H9 (cell line): ENCODE measurements around the gene IQGAP3. TPM values are rescaled to one million over a fixed set of nuclear protein-coding genes. Genes with fewer than 3 reads are reported as not detected.

Source experiments
- DNase-seq: peaks from one replicate; pipeline ENCODE4 v3.0.0-alpha.2; 2017
- H2AFZ ChIP-seq: one replicate; pipeline ENCODE4 v1.6.1; 2013; ENCODE audit warnings: mild to moderate bottlenecking, low read length, control low read depth, moderate library complexity
- H2AK5ac ChIP-seq: 2 replicates; pipeline ENCODE4 v1.6.1; 2013; ENCODE audit warnings: low read length, control low read depth, mixed read lengths; ENCODE audit not compliant: insufficient read length
- H2BK120ac ChIP-seq: one replicate; pipeline ENCODE4 v1.6.1; 2013; ENCODE audit warnings: low read depth, mild to moderate bottlenecking, low read length, control low read depth, inconsistent platforms; ENCODE audit not compliant: poor library complexity, severe bottlenecking
- H2BK12ac ChIP-seq: 2 replicates; pipeline ENCODE4 v1.6.1; 2013; ENCODE audit warnings: low read length, control low read depth, mixed read lengths, low read depth; ENCODE audit not compliant: insufficient read length
- H2BK15ac ChIP-seq: 2 replicates; pipeline ENCODE4 v1.6.1; 2013; ENCODE audit warnings: low read depth, low read length, control low read depth
- H2BK20ac ChIP-seq: one replicate; pipeline ENCODE4 v1.6.1; 2013; ENCODE audit warnings: low read depth, mild to moderate bottlenecking, low read length, control low read depth, inconsistent platforms; ENCODE audit not compliant: poor library complexity, severe bottlenecking
- H2BK5ac ChIP-seq: 2 replicates; pipeline ENCODE4 v1.6.1; 2013; ENCODE audit warnings: low read length, control low read depth, mixed read lengths; ENCODE audit not compliant: insufficient read length
- H3K14ac ChIP-seq: 2 replicates; pipeline ENCODE4 v1.6.1; 2013; ENCODE audit warnings: low read length, control low read depth; ENCODE audit not compliant: insufficient read depth
- H3K18ac ChIP-seq: 2 replicates; pipeline ENCODE4 v1.6.1; 2013; ENCODE audit warnings: low read depth, mild to moderate bottlenecking, mixed read lengths, low read length, control low read depth; ENCODE audit not compliant: insufficient read length
- H3K23ac ChIP-seq: 2 replicates; pipeline ENCODE4 v1.6.1; 2013; ENCODE audit warnings: low read length, control low read depth, mixed read lengths, low read depth; ENCODE audit not compliant: insufficient read length
- H3K23me2 ChIP-seq: 2 replicates; pipeline ENCODE4 v1.6.1; 2013; ENCODE audit warnings: low read depth, mild to moderate bottlenecking, mixed read lengths, low read length, control low read depth; ENCODE audit not compliant: insufficient read length, poor library complexity, severe bottlenecking
- H3K27ac ChIP-seq: 2 replicates; pipeline ENCODE4 v1.5.1; 2013; ENCODE audit warnings: low read length, control low read depth, mixed read lengths, low read depth; ENCODE audit not compliant: insufficient read length
- H3K27me3 ChIP-seq: 2 replicates; pipeline ENCODE4 v1.6.1; 2013; ENCODE audit warnings: low read length, control low read depth, inconsistent platforms; ENCODE audit not compliant: insufficient read depth
- H3K4ac ChIP-seq: 2 replicates; pipeline ENCODE4 v1.6.1; 2013; ENCODE audit warnings: low read depth, mild to moderate bottlenecking, control low read depth, inconsistent platforms, low read length, moderate library complexity
- H3K4me1 ChIP-seq: 2 replicates; pipeline ENCODE4 v1.6.1; 2013; ENCODE audit warnings: low read length, control low read depth, inconsistent platforms; ENCODE audit not compliant: insufficient read depth
- H3K4me2 ChIP-seq: 2 replicates; pipeline ENCODE4 v1.6.1; 2013; ENCODE audit warnings: low read length, control low read depth, mixed read lengths; ENCODE audit not compliant: insufficient read length, insufficient read depth
- H3K56ac ChIP-seq: 2 replicates; pipeline ENCODE4 v1.6.1; 2013; ENCODE audit warnings: low read depth, mild to moderate bottlenecking, mixed read lengths, low read length, control low read depth; ENCODE audit not compliant: insufficient read length
- H3K79me1 ChIP-seq: 2 replicates; pipeline ENCODE4 v1.6.1; 2013; ENCODE audit warnings: low read depth, mild to moderate bottlenecking, moderate library complexity, low read length, control low read depth, inconsistent platforms; ENCODE audit not compliant: insufficient read depth, poor library complexity, severe bottlenecking
- H3K79me2 ChIP-seq: 2 replicates; pipeline ENCODE4 v1.6.1; 2013; ENCODE audit warnings: low read length, control low read depth, inconsistent platforms; ENCODE audit not compliant: insufficient read depth
- H3K9ac ChIP-seq: 2 replicates; pipeline ENCODE4 v1.6.1; 2013; ENCODE audit warnings: low read length, control low read depth, mixed read lengths; ENCODE audit not compliant: insufficient read length; ENCODE audit errors: extremely low read depth
- H3K9me3 ChIP-seq: one replicate; pipeline ENCODE4 v1.6.1; 2013; ENCODE audit warnings: low read depth, low read length, inconsistent platforms; ENCODE audit not compliant: control insufficient read depth
- H3T11ph ChIP-seq: one replicate; pipeline ENCODE4 v1.6.1; 2013; ENCODE audit warnings: mild to moderate bottlenecking, low read length, control low read depth, inconsistent platforms
- H4K20me1 ChIP-seq: one replicate; pipeline ENCODE4 v1.6.1; 2013; ENCODE audit not compliant: control insufficient read depth, insufficient read length, insufficient read depth
- H4K5ac ChIP-seq: 2 replicates; pipeline ENCODE4 v1.6.1; 2013; ENCODE audit warnings: low read depth, mild to moderate bottlenecking, mixed read lengths, low read length, control low read depth; ENCODE audit not compliant: insufficient read length
- H4K8ac ChIP-seq: replicated peaks from 2 replicates; pipeline ENCODE4 v1.6.1; 2013; ENCODE audit warnings: low read length, control low read depth, mixed read lengths, low read depth; ENCODE audit not compliant: insufficient read length
- H4K91ac ChIP-seq: 2 replicates; pipeline ENCODE4 v1.6.1; 2013; ENCODE audit warnings: low read depth, mild to moderate bottlenecking, moderate library complexity, mixed read lengths, low read length, control low read depth; ENCODE audit not compliant: insufficient read length
- H3K27ac Mint-ChIP-seq, 3 experiments: 2 replicates in 2 of 3; 3 replicates in 1 of 3; pipeline ENCODE4 v1.8.0; 2020 to 2021; ENCODE audit warnings: mixed read lengths in 3 of 3, mild to moderate bottlenecking in 1 of 3, moderate library complexity in 1 of 3
- H3K27me3 Mint-ChIP-seq: 2 replicates; pipeline ENCODE4 v1.8.0; 2021; ENCODE audit warnings: low read depth, mild to moderate bottlenecking, moderate library complexity, mixed read lengths
- H3K36me3 Mint-ChIP-seq, 3 experiments: 2 replicates in 2 of 3; 3 replicates in 1 of 3; pipeline ENCODE4 v1.8.0; 2020 to 2021; ENCODE audit warnings: low read depth in 3 of 3, mixed read lengths in 3 of 3; ENCODE audit not compliant: insufficient read depth in 1 of 3
- H3K4me1 Mint-ChIP-seq, 2 experiments: 2 replicates each; pipeline ENCODE4 v1.8.0; 2020; ENCODE audit warnings: mixed read lengths in 2 of 2
- H3K4me3 Mint-ChIP-seq, 2 experiments: 2 replicates in 1 of 2; 3 replicates in 1 of 2; pipeline ENCODE4 v1.8.0; 2020 to 2021; ENCODE audit warnings: mild to moderate bottlenecking in 2 of 2, mixed read lengths in 2 of 2, moderate library complexity in 1 of 2
- H3K9me3 Mint-ChIP-seq, 2 experiments: 2 replicates in 1 of 2; 3 replicates in 1 of 2; pipeline ENCODE4 v1.8.0; 2020; ENCODE audit warnings: mild to moderate bottlenecking in 2 of 2, mixed read lengths in 2 of 2, moderate library complexity in 1 of 2
- CTCF ChIP-seq: fragments of 200-600 bp; sonication (generic); conservative IDR thresholded peaks from 3 replicates; pipeline ENCODE4 v1.8.0; 2021; ENCODE audit warnings: antibody characterized with exemption, mild to moderate bottlenecking
- WGBS: extraction: QIAGEN DNeasy Blood & Tissue Kit; methylation state at CpG from one replicate; pipeline ENCODE4 v1.1.7; 2013; ENCODE audit warnings: missing lambda C conversion rate, low lambda C conversion rate, mixed read lengths; ENCODE audit not compliant: insufficient read length; ENCODE audit errors: extremely low coverage; 5-methylcytosine and 5-hydroxymethylcytosine counted together
- total RNA-seq: library from RNA; stranded (reverse); gene quantifications from 2 replicates; pipeline ENCODE4 v1.2.1, GENCODE V29; 2021

Gene IQGAP3
- total RNA-seq, 1 experiment from 2014 or later = 24.5 TPM

- Histone ChIP-seq H3K4ac (no peak overlapping the region), H2BK20ac (no peak overlapping the region), H2BK5ac (no peak overlapping the region), H2BK15ac (no peak overlapping the region), H3T11ph (no peak overlapping the region), H3K23ac (no peak overlapping the region), H4K20me1 (no peaks in the 10 kb centered on the region), H2AK5ac (no peak overlapping the region), H2AFZ (no peak overlapping the region), H3K4me1 (peaks cover 4% of the 10 kb centered on the region; the same call in 1 of the 2 replicates), H3K18ac (no peak overlapping the region), H2BK120ac (no peak overlapping the region), H4K91ac (no peak overlapping the region), H3K27ac (no peak overlapping the region), H3K9ac (no peak overlapping the region), H3K9me3 (no peaks in the 10 kb centered on the region), H3K56ac (no peak overlapping the region), H3K14ac (no peak overlapping the region), H3K27me3 (no peaks in the 10 kb centered on the region), H4K5ac (no peak overlapping the region), H3K79me1 (no peaks in the 10 kb centered on the region), H3K23me2 (no peaks in the 10 kb centered on the region), H3K79me2 (no peaks in the 10 kb centered on the region), H4K8ac (no peak overlapping the region), H2BK12ac (no peak overlapping the region), H3K4me2 (no peak overlapping the region)
- Mint-ChIP-seq H3K27me3 (no peaks in the 10 kb centered on the region), H3K4me3 (peak overlapping the region in 1 of 2 experiments; percentile 16; a peak in 1 of 5 replicates), H3K36me3 (peaks cover 15 to 58% (median 53%) of the 10 kb centered on the region in 3 experiments; a peak in 6 of 7 replicates), H3K9me3 (no peaks in the 10 kb centered on the region; a peak in 1 of 5 replicates), H3K27ac (peak overlapping the region in 2 of 3 experiments; percentile 29 to 81; a peak in 3 of 7 replicates), H3K4me1 (peaks cover 36% of the 10 kb centered on the region in 2 experiments)
- no CpG with 5 or more reads among the region's 34 CpGs for WGBS
- peak; percentile 88 for DNase-seq
- peak; percentile 88 for TF ChIP-seq CTCF
These were observed 91.8 kb downstream of the IQGAP3 start for GRCh38 chr1:156480411-156481192.
